8988T (cell line): Measurements from ENCODE around the gene TNRC6A.
A peak's percentile ranks its signal among the peaks of the same experiment; 100 is the strongest.
"Not testable (repeated sequence)": the region's sequence is repeated elsewhere in the genome, so short reads cannot be mapped to it uniquely, and the experiment has no call there.

Experiments
- DNase-seq: peaks from one replicate; pipeline ENCODE4 v3.0.0; 2011

Gene TNRC6A

DNA sequence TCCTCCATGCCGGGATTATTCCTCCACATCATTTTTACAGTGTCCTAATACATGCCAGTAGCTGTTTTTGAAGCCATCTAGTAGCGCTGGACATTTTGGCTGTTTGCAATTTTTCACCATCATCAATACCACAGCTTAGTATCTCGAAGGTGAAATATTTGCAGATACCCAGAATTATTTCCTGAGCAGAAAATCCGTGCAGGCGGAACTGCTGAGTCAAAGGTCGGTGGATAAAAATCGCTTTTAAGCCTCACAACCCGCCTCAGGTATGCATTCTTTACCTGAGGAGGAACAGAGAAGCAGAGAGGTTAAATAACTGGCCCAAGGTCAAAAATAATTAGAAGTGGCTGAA, 584 bp upstream of the TNRC6A start:
- DNase-seq: no peak

- peak; percentile 29 for DNase-seq
Observed at GRCh38 chr16:24729951-24730815, 732 bp downstream of the TNRC6A start.

DNA sequence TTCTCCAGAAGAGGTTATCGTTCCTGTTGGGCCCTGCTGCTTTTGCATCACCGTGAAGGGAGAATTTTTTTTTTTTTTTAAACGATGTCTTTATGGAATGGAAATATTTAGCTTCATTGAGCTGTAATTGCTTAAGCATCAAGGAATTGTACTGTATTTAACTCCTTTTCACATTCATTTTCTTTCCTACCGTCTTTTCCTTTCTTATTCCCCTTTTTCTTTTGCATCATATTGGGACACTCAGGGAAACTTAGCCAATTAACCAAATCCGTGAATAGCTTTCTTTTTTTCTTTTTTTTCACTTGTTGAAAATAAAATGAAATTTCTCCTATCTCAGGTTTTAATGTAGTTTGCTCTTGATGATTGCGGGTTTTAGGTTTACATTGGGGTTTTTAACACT, 1.5 kb downstream of the TNRC6A start:
- DNase-seq: no peak

GRCh38 chr16:24731722-24732419, 2.4 kb downstream of the TNRC6A start:
- no peak for DNase-seq

- DNase-seq: no peak
Observed at GRCh38 chr16:24734382-24734781, 4.9 kb downstream of the TNRC6A start.

DNA sequence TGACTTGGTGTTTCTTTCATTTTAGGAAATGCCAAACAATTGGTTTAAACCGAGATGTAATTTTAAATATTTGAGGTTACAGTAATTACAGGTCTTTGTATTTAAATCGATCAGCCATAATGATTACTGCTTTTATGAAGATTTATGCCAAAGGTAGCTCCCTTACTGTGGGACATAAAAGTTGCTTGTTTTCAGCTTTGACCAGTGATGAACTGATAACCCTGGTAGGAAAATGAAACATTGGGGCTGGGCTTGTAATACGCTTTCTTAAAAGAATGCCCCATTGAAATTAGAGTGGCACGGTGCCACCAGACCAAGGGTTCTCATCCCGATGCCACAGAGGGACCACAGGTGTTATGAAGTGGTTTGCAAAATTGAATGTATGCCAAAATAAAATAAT, 7.3 kb downstream of the TNRC6A start:
- DNase-seq: no peak

DNA sequence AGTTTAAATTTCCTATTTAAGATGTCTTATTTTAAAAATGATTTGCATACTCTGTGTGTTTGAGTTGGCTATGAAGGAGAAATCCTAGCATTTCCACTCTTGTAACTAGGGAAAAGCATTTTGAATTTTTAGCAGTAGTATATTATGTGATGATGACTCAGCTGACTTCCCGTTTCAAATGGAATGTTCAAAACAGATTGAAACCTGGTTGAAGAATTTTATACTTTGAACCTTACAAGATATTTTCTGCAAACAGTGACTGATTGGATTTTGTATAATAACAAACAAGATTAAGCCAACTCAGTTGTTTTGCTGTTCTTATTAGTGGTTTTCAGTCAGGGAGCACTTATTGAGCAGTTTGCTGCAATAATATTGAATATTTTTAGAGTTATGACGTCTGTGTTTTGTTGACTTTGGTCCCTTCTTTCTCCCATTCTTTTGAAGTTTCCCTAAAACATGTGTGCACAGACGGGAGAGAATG, 8.0 kb downstream of the TNRC6A start:
- DNase-seq: no peak

DNA sequence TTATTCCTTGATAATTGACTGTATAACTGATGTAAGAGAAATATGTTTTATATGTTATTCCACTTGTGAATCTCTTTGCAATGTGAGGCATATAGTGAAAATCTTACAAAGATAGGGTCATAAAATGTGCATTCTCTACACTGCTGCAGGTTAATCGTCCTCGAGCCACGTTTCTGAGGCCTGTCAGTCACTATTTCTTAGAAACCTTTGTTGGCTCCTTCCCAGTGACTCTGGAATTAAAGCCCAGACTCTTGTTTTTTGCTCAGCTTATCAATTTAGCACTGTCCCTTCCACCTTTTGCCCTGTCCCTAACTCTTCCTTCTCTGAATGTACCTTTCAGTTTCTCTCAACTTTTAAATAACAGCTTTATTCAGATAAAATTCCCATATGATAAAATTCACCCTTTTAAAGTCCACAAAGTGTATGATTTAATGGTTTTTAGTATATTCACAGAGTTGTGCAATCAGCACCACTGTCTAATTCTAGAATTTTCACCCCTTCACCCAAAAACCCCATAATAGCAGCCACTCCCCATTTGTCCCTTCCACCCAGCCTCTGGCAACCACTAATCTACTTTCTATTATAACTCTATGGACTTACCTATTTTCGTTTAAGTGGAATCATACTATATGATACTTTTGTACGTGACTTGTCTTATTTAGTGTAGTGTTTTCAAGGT, 8.6 kb downstream of the TNRC6A start:
- DNase-seq: no peak

DNA sequence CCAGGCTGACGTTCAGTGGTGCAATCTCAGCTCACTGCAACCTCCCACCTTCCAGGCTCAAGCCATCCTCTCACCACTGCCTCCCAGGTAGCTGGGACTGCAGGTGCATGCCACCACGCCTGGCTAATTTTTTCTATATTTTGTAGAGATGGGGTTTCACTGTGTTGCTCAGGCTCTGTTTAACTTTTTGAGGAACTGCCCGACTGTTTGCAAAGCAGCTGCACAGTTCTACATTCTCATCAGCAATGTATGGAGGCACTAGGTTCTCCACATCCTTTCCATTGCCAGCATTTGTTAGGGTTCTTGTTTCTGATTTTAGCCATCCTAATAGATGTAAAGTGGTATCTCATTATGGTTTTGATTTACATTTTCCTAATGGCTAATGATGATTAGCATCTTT, 9.4 kb downstream of the TNRC6A start:
- DNase-seq: no peak

GRCh38 chr16:24741862-24742261, 12.4 kb downstream of the TNRC6A start:
- no peak for DNase-seq

GRCh38 chr16:24742610-24743009, 13.2 kb downstream of the TNRC6A start:
- DNase-seq: not testable (repeated sequence)

DNA sequence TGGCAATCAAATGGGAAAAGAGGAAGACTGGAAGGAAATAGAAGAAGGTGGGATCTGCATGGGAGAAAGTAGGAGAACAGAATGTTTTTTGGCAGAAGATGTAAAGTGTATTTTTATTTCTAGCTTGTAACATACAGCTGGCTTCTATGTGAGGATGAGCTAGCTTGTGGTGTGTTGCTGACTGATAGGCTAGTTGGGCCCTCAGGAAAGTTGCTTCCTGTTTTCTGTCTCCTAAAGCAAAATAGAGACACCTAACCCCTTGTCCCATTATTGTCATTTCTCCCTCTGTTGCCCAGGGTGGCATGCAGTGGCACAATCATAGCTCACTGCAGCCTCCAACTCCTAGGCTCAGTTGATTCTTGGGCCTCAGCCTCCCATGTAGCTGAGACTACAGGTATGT, 15.9 kb downstream of the TNRC6A start:
- DNase-seq: no peak

GRCh38 chr16:24745791-24746190, 16.3 kb downstream of the TNRC6A start:
- DNase-seq: no peak

DNA sequence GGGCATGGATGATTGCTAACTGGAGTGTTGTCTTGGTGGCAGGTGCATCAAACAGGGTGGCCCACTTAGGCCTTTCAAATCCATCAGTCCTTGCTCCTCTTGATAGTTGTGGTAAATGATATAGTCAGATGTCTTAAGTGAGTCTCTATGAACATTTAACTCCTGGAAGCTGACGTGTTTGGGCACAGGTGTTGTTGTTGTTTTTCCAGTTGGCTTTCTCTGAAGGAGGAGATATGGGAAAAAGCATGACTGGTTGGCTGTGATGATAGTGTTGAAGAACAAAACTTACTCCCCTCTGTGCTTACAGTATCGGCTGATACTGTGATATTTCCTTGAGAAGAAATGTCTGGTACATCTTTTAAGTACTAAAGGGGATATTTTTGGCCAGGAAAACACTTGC, 18.0 kb downstream of the TNRC6A start:
- no peak for DNase-seq

DNA sequence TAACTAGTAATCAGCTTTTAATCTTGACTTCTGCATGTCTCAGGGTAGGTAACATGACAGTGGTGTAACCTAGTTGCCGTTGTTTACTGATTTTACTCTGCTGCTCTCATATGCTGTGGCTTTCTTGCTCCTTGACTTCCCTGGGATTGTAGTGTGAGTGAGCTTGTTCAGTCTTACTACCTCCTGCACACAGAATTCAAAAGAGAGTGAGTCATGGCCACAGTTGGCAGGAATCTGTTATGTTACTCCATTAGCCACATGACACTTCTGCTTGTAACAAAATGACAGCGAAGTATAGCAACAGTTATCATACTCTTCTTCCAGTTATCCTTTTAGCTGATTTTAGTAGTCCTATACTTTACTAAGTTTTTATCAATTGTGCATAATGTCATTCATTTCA, 18.8 kb downstream of the TNRC6A start:
- no peak for DNase-seq

- no peak for DNase-seq
Observed at GRCh38 chr16:24749310-24749709, 19.9 kb downstream of the TNRC6A start.

GRCh38 chr16:24749872-24750271, 20.4 kb downstream of the TNRC6A start:
- not testable (repeated sequence) for DNase-seq

DNA sequence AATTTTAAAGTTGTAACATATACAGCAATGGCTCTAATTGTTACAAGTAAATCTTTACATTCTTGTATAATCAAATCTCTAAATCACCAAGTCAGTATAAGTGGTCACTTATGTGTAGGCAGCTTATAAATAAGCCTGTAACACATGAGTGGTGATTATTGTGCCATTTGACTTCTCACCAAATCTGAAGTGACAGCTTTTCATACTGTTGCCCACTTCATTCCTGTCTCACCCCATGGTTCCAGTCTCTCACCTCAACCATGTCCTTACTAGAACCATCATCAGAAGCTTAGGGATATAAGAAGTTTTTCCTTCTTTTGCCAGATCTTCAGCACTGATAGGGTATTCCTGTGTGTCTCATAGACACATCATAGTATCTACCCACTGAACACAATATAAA, 23.5 kb downstream of the TNRC6A start:
- no peak for DNase-seq

DNA sequence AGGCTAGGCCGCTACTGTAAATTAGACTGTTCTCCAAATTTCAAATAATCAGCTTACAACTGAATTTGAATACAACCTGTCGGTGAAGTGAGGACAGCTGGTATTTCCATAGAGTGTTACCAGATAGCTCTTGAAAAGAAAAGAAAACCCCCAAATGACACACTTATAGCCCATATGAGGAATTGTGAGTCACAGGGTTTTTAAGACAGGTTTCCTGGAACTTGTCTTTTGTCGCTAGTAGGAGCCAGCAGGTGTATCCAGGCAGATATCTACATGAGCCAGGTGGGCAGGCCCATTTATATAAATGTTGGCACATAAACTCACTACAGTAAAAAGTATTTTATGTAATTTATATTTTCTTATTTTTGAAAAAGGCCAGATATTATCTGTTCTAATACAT, 24.0 kb downstream of the TNRC6A start:
- DNase-seq: no peak

GRCh38 chr16:24754543-24754942, 25.1 kb downstream of the TNRC6A start:
- DNase-seq: no peak

DNA sequence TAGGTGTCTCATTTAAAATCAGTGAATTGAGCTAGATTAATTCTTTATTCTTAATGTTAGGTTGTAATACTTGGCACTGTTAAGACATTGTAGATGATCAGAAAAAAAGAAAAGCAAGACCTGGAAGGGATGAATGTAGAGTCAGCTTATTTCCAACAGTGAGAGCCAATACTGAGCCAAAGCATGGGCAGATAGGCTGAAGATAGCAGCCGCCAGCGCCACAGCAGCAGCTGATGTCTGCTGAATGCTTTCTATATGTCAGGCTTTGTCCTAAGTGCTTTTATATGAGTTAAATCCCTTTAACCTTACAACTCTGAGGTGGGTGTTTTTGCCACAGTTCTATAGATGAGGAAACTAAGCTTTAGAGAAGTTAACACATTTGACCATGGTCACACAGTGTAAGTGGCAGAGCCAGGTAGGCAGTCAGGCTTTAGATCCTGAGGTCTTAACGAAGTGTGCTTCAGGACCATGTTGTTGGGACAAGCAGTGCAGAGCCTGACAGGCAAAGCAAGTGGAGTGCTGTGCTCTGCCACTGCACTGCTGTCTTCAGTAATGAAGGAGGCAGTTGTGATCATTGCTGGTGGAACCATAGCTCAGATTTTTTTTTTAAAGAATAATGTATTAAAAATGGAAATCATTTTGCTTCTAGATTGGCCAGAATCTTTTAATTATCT, 25.9 kb downstream of the TNRC6A start:
- no peak for DNase-seq

- no peak for DNase-seq
Observed at GRCh38 chr16:24758373-24758772, 28.9 kb downstream of the TNRC6A start.

DNA sequence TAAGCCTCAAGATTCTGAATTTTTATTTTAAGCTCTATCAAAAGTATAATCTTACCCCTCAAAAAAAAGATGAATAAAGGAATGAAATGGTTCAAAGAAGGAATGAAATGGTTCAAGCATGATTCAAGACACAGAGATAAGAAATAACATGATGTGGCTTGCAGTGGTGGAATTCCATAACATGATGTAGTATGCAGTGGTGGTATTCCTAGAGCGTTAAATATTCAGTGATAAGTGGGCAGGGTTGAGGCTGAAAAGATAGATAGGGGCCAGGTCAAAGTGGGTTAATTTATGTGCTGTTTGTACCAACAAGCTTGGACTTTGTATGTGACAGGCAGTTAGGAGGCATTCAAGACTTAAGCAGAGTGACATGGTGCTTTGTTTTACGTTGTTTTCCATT, 29.6 kb downstream of the TNRC6A start:
- no peak for DNase-seq
